Brain microvascular endothelial cell (primary cell): ENCODE results near the gene NEK7.

Source experiments
- DNase-seq: peaks from one replicate; pipeline ENCODE4 v3.0.0-alpha.2; 2020
- H3K27ac ChIP-seq: fragments of 250-450 bp; sonication (Bioruptor Pico); 2 replicates; pipeline ENCODE4 v1.5.1; 2020; ENCODE audit warnings: mild to moderate bottlenecking, moderate library complexity
- H3K27me3 ChIP-seq: fragments of 250-450 bp; sonication (Bioruptor Pico); replicated peaks from 2 replicates; pipeline ENCODE4 v1.5.1; 2020; ENCODE audit warnings: mild to moderate bottlenecking
- H3K36me3 ChIP-seq: fragments of 250-450 bp; sonication (Bioruptor Pico); replicated peaks from 2 replicates; pipeline ENCODE4 v1.5.1; 2020; ENCODE audit warnings: mild to moderate bottlenecking
- H3K4me3 ChIP-seq: 2 replicates; pipeline ENCODE4 v1.5.1; 2011; ENCODE audit warnings: low read depth, mild to moderate bottlenecking, control low read depth, low read length, moderate library complexity
- CTCF ChIP-seq: IDR thresholded peaks from 2 replicates; pipeline ENCODE4 v1.5.1; 2011; ENCODE audit warnings: low read depth, mild to moderate bottlenecking, moderate library complexity, low read length, control low read depth, inconsistent platforms; ENCODE audit errors: missing control alignments
- in situ Hi-C: cut with HindIII; loops from 2 replicates; pipeline ENCODE4 v1.10.0; 2017; ENCODE audit warnings: low sequenced_read_pairs, low pct_ligation_motif_present

NEK7 gene

DNA sequence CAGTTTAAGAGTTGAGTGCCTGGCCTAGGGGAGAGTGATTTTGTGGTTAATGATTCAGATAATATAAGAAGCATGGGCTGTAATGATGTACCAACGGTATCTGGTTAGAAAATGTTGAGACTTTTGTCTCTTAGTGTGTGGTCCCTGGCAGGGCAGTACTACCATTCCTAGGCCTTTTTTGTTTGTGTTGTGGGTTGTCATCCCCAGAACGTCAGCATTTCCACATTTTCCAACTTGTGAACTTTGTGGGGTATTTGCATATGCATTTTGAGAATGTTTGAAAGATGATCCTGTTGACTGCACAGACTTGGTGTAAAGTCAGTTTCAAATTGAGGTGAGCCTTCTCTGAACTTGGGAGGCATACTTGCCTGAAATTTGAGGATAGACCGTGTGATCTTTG is 11.4 kb downstream of the NEK7 start:
- Histone ChIP-seq H3K4me3 (no peak overlapping the region), H3K27ac (peak overlapping the region; percentile 36), H3K36me3 (no peaks in the 10 kb centered on the region), H3K27me3 (no peaks in the 10 kb centered on the region)
- no peak for TF ChIP-seq CTCF
- in situ Hi-C loops, result no loop called here
- DNase-seq, result peak; percentile 68

- in situ Hi-C loops, result no loop called here
These were observed 12.9 kb downstream of the NEK7 start for GRCh38 chr1:198169672-198170071.

DNA sequence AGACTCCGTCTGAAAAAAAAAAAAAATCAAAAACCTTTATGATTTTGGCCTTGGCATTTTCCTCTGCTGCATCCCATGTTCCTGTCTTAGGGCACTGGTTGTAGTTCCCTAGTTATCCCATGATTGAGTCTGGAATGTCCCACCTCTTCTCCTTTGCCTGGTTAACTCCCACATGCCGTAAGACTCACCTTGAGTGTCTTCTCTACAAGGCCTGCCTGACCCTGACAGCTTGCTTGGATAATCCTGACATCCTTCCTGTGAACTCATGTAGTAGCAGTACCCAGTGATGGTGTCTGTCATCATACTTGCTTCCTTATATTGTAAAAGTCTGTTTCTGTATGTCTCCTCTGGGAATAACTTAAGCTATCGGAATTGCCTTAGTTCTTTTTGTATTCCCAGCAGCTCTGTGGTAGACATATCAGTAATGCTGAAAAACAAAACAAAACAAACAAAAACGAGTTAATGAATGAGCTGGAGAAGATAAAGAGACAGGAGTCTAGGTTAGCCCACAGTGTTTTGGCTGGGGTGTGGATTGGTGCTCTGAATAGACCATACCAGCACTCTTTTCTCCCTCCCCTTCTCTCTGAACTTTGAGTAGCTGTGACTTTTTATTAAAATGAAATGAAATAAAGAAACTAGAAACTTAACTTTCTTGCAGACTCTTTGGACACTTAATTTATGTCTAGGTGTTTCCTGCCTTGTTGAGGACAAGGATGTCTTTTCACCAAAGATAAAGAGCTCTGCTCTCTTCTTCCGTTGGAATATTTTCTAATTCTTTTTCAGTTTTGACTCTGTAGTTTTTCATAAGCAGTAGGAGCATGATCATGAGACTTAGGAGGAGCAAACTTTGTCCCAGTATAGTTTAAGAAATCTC is 15.1 kb downstream of the NEK7 start:
- no peak overlapping the region for H3K4me3 ChIP-seq
- no peaks in the 10 kb centered on the region for H3K36me3 ChIP-seq
- TF ChIP-seq CTCF, result no peak
- H3K27ac ChIP-seq, result no peak overlapping the region
- in situ Hi-C loops, result no loop called here
- no peaks in the 10 kb centered on the region for H3K27me3 ChIP-seq
- DNase-seq, result no peak

More at GRCh38 chr1:198169672-198170071, 12.9 kb downstream of the NEK7 start:
- Histone ChIP-seq H3K27me3 (no peaks in the 10 kb centered on the region), H3K27ac (no peak overlapping the region), H3K4me3 (no peak overlapping the region), H3K36me3 (no peaks in the 10 kb centered on the region)
- no peak for DNase-seq
- TF ChIP-seq CTCF, result no peak

GRCh38 chr1:198173832-198174231 is 17.0 kb downstream of the NEK7 start:
- in situ Hi-C loops, result no loop called here
- no peak overlapping the region for H3K27ac ChIP-seq

DNA sequence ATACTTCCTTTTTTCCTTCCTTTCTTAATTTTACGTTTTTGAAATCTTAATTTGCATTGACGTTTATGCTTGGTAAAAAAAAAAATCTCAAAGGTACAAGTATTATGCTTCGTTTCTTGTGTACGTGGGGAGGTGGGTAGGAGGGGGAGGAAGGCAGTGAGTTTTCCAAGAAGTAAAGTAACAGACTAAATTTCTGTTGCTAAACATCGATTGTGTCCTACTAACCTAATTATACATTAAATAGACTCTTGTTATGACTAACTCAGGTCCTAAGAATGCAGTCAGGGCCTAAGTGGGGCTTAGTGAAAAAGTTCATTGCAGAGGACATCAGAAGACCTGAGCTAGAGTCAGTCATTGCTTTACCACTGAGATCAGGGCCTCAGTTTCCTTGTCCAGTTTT is 17.5 kb downstream of the NEK7 start:
- in situ Hi-C loops, result no loop called here
- TF ChIP-seq CTCF, result no peak
- no peak overlapping the region for H3K27ac ChIP-seq
- no peaks in the 10 kb centered on the region for H3K36me3 ChIP-seq
- H3K27me3 ChIP-seq, result no peaks in the 10 kb centered on the region
- DNase-seq, result no peak
- H3K4me3 ChIP-seq, result no peak overlapping the region

More at GRCh38 chr1:198173832-198174231, 17.0 kb downstream of the NEK7 start:
- Histone ChIP-seq H3K4me3 (no peak overlapping the region), H3K27me3 (no peaks in the 10 kb centered on the region), H3K36me3 (no peaks in the 10 kb centered on the region)
- no peak for DNase-seq
- TF ChIP-seq CTCF, result no peak
